HG02571 (cell line): ENCODE data around the gene STEAP1.

ENCODE experiments used
- ATAC-seq: cut with Tn5 transposase; IDR thresholded peaks from one replicate; pipeline ENCODE4 v1.9.1; 2021; ENCODE audit warnings: mild to moderate bottlenecking, moderate library complexity; ENCODE audit not compliant: unreplicated experiment

Gene STEAP1

DNA sequence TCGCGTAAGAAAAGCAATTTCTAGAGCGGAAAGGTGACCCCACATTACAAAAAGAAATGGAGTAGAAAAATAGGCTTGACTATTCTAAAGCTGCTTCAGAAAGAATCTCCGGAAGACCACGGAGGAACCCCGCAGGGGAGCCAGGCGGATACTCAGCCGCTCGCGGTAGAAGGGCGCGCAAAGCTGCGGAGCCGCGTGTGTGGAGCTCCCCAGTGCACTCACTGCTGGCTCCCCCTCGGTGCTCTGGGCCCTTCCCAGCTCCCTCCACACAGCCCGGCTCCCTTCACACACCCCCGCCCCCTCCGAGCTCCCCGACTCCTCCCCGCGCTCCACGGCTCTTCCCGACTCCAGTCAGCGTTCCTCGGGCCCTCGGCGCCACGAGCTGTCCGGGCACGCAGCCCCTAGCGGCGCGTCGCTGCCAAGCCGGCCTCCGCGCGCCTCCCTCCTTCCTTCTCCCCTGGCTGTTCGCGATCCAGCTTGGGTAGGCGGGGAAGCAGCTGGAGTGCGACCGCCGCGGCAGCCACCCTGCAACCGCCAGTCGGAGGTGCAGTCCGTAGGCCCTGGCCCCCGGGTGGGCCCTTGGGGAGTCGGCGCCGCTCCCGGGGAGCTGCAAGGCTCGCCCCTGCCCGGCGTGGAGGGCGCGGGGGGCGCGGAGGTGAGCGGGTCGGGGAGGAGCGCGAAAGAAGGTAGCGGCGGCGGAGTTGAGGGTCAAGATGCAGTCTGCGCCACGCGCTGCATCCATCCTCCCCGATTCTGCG, 57.3 kb downstream of the STEAP1 start, which contains the start of gene STEAP2:
TSS of gene STEAP2 (plus strand) at position 350 of the 758 bp plus-strand sequence. CDS start 13,343 bp downstream, outside the sequence.
- peak; percentile 92 for ATAC-seq

DNA sequence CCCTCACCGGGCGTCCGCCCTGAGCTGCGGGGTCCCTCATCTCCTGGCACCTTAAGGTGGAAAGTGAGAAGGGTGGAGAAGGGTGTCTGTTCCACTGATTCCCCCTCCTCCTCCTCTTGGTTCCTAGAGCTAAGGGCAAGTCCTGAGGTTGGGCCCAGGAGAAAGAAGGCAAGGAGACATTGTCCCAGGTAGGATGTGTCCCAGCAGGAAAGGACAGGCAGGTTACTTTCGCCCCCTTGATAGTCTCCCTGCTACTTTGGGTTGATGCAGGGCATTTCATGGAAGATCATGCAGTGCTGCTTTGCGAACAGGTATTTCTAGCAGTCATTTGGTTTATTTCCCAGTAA, 57.9 kb downstream of the STEAP1 start:
- ATAC-seq, result no peak

- ATAC-seq, result no peak
Measured at GRCh38 chr7:90213521-90213920, 59.3 kb downstream of the STEAP1 start.
